GM12873 (cell line): ENCODE data around the gene PAX7.

ENCODE experiments used
- CTCF ChIP-seq: IDR thresholded peaks from 2 replicates; pipeline ENCODE4 v1.5.1; 2012; ENCODE audit warnings: low read depth, mild to moderate bottlenecking, moderate library complexity, low read length, control low read depth; ENCODE audit not compliant: insufficient read depth; ENCODE audit errors: missing control alignments

Gene PAX7

DNA sequence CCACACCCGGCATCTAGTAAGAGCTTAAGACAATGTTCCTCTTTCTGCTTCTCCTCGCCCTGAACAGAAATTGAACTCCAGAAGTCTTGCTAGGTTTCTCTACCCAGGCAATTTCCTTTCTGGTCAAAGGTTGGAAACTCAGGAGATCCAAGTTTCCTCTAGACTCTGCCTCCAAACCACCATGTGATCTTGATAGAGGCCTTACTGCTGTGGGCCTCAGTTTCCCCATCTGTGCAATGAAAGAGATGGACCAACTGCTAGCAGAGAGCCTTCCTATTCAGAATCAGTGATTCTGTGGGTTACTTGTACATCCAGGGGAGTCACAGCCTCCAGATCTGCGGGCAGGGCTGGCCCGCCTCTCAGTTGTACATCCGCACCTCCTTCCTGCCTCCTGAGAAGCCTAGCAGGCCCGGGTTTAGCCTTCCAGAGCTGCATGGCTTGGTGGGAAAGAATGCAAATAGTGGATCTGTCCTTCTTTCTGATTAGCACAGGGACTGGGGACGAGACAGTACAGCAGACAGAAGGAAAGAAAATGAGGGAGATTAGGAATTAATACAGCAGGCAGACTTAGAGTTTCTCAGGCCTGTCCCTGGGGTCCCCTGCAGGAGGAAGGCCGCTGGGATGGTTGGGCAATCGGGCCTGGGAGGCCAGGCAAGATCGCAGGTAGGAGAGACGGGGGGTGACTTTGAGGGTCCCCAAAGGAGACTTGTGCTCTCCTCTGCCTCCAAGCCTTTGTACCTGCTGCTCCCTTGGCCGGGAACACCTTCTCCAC, 83.9 kb downstream of the PAX7 start:
- TF ChIP-seq CTCF = no peak

DNA sequence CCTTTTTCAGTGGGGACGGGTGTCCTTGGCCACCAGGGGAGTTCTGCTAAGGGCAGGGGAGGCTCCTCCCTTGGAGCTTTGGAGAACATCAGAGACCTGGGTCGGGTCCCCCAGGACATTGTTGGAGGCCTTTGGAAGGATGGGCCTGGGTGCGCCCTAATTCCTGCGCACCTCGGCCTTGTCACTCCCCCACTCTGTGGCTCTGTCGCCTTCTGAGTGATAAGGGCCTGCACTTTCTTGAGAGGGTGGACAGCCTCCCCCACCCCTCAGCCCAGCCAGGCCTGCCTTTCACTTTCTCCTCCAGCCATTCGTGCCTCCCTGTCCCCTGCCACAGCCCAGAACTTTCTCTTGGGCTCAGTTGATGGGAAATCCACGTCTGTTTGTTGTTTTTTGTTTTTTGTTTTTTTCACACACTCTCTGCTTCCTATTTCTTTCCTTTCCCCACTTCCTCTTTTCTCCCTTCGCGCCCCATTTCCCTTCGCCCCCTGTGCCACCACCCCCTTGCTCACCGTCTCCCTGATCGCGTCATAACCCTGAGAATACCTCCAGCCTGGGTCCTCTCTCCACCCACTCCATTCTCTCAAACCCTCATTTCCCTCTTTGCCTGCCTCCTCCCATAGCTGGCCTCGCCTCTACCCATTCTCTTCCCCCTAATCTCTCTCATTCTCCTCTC, 85.6 kb downstream of the PAX7 start:
- no peak for TF ChIP-seq CTCF

DNA sequence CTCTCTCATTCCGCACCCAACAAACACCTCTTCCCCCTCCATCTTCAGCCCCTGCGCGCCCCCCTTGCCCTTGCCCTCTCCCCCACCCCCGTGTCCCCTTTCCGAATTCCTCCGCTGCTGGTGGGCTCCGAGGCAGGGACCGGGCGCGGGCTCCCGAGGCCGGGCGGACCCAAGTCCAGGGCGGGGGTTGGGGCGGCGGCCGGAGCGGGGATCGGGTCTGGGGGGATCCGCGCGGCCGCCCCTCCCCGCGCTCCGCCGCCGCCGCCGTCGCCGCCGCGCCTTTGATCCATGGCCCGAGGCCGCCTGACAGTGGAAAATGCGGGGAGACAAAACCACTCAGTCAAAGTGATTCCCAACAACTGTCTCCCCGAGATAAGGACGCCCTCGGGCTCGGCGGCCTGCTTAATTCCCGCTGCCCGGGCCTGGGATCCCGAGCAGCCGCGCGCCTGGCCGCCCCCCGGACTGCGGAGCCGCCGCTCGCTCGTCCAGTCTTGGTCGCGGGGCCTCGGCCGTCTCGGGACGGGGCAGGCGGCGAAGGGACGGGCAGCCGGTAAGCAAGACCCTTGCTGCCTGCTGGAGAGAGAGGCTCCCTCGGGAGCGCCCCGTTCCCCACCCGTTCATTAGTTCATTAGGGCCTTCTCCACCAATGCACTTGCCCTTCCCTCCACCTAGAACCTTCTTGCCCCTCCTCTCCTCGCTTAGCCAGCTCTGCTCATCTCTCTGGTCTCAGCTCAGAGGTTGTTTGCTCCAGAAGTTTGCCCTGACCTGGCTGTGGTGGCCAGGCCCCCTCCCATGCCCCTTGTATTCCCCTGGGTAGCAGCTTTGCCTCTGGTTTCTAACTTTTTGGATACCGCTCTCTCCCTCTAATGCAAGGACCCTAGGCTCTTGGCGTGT, 86.4 kb downstream of the PAX7 start:
- TF ChIP-seq CTCF = no peak

DNA sequence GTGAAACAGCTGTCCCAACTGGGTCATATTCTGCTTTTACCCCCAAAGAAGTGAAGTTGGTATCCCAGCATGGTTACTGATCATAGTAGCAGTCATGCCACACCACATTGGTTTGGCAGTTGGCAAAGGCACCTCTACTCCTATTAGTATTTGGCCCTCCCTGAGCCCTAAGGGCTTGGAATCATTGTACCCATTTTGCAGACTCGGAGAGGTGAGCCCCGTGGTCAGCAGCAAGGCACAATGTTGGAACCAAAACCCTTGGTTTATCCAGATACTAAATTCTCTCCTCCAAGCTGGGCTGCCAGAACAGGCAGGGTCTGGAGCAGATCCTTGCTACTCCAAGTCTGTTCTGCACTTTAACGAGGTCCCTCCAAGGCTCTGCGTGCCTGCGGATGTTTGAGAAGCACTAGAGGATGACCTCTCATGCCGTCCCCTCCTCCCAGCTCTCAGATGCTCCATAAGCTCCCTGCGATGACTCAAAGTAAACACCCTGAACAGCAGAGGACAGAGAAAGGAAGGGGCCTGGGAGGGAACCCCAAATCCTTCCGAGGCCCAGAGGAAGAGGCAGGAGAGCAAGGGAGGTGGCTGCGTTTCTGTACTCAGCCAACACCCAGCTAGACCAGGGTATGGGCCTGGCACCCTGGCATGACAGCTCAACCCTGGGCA, 89.3 kb downstream of the PAX7 start:
- no peak for TF ChIP-seq CTCF

DNA sequence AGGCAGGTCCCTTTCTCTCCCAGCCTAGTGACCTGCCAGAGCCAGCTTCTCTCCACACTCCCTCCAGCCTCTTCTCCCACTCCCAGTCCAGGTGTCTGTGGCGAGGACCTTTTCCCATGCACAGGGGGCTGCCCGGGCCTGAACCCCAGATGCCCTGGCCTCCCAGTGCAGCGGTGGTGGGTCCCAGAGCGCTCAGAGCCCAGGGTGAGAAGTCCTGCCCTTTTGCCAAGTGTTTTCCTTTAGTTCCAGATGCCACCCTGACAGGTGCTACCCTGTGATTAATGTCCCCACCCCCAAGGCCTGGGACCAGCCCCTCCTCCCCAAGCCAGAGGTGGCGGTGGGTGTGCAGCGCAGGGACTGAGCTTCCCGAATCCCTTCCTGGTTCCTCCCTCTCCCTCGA, 90.4 kb downstream of the PAX7 start:
- TF ChIP-seq CTCF = no peak

DNA sequence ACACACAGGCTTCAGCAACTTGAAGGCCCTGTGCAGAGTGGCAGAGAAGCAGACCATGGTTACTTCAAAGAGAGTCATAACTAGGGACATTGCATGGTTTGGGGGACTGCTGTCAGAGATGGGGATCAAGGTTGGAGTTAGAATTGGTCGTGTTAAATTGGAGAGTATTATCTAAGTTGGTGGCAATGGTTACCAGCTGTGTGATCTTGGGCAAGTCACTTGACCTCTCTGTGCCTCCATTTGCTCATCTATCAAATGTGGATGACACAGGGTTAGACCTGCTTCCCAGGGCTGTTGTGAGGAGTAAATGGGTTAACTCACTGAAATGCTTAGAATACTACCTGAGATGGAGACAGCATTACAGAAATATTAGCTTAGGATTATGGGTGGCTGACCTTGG, 91.1 kb downstream of the PAX7 start:
- TF ChIP-seq CTCF = no peak
